ENCODE data around the gene PI16.

PI16 gene, protein sequence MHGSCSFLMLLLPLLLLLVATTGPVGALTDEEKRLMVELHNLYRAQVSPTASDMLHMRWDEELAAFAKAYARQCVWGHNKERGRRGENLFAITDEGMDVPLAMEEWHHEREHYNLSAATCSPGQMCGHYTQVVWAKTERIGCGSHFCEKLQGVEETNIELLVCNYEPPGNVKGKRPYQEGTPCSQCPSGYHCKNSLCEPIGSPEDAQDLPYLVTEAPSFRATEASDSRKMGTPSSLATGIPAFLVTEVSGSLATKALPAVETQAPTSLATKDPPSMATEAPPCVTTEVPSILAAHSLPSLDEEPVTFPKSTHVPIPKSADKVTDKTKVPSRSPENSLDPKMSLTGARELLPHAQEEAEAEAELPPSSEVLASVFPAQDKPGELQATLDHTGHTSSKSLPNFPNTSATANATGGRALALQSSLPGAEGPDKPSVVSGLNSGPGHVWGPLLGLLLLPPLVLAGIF

DNA sequence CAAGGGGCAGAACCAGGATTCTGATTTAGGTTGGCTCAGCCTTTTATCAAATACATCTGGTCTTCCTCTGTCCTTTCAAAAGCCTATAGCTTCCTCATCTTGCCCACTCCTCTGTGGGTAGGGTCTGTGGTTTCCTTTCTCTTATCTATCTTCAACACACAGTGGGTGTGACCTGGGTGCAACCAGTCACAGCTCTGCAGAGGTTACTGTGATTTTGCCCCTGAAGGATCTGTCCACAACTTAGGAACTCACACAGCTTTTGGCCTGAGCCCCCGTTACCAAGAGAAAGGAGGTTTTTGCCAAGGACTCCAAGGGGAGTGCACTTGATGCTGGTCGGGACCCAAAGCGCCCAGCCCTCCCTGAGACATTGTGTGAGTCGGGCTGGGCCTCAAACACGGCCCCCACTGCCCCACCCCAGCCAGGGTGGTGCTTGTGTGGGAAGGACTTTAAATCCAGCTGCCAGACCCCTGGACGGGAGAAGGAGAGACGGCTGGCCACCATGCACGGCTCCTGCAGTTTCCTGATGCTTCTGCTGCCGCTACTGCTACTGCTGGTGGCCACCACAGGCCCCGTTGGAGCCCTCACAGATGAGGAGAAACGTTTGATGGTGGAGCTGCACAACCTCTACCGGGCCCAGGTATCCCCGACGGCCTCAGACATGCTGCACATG, at the start of gene PI16:
Gene PI16 (plus strand): TSS at position 477 of the 670 bp plus-strand sequence. CDS start 23 bp downstream, at position 500.
- no peak for DNase-seq

DNA sequence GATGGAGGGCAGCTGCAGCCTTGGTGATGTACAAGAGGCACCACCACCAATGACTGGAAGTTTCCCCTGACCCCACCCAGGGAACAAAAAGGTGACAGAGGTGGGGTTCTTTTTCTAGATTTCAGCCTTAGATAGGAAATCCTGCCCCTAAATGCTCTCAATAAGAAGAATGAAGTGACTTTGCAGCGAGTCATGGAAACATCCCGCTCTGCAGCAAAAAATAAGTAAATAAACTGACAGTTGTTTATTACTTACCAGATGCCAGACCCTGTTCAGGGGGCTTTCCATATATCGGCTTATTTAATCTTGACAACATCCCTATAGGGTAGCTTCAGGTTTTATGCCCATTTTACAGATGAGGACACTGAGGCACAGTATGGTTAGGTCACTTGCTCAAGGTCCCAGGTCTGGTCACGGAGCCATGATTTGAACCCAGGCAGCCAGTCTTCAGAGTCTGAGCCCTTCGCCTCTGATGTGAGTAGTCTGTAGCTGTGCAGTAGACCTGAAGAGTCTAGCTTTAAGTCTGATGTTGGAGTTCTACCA, 49.6 kb upstream of the PI16 start:
- DNase-seq, result no peak

DNA sequence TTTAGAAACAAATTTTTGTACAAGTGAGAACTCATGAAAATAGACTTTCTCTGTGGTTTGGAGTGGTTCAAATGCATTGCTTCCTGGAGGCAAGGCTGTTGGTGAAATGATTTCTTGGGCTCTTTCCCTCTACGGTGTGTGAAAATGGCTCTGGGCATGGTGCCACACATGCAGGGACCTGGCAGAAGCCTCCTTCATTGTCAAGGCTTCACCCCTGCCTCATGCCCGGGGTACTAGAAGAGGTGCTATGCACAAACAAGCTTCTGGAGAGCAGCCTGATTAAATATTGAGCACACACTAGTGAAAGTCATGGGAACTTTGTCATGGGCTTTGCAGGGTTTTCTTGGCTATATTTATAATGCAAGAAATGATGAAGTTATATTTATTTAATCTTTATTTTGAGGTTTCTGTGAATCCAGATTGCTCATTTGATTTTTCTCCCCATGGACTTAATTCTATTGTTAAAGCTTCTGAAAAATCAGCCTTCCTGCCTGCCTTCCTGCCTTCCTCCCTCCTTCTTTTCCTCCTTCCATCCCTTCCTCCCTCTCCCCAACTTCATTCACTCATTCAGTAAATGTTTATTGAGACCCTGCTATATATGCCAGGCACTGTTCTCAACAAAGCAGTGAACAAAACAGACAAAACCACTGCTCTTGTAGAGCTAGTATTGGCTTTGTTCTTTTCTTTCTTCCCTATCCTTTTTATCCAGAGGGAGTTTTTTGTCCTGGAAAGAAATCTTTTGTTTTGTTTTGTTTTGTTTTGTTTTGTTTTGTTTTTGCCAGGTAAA, 47.8 kb upstream of the PI16 start:
- no peak for DNase-seq

DNA sequence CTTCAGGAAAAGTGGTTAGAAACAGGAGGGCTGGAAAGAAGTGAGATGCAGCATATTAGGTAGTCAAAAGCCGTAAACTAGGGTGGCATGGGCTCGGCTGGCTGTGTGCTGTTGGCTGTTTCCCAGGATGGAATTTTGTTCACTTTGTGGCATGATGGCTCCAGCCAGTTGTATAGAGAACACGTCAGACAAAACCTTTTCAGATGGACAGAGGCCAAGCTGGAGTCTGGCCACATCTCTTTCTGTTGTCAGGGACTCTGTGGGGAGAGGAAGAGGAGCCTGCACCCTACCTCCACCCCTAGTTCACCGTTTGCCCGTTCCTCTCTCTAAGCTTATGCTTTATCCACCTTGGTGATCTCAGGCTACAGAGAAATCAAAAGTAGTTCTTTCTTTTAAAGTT, 46.8 kb upstream of the PI16 start:
- no peak for DNase-seq

DNA sequence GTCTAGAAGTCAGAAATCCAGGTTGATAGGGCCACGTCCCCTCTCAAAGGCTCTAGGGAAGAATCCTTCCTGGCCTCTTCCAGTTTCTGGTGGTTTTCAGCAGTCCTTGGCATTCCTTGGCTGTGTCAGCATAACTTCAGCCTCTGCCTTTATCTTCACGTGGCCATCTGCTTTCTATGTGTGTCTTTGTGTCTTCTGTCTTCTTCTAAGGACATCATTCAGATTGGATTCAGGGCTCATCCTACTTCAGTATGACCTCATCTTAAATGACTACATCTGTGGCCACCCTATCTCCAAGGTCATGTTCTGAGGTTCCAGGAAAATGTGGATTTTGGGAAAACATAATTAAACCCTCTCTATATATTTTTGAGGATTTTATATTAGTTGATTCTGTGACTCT, 45.8 kb upstream of the PI16 start:
- DNase-seq, result no peak

DNA sequence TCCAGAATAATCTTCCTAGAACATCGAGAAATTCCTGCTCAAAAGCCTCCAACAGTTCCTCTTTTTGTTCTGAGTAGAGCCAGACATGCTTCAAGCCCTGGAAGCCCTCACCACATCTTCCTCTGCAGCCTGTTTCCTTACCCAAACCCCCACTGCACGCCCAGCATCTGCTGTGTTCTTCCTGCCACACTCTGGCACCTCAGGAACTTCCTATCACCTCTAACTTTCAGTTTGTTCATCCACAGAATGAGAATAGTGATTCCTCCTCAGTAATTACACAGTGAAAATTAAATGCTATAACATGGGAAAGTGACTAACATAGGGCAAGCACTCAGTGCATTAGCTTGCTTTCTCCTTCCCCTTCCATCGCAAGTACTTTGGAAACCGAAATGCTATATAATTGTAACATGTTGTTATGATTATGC, 42.5 kb upstream of the PI16 start:
- peak; percentile 46 for DNase-seq

DNA sequence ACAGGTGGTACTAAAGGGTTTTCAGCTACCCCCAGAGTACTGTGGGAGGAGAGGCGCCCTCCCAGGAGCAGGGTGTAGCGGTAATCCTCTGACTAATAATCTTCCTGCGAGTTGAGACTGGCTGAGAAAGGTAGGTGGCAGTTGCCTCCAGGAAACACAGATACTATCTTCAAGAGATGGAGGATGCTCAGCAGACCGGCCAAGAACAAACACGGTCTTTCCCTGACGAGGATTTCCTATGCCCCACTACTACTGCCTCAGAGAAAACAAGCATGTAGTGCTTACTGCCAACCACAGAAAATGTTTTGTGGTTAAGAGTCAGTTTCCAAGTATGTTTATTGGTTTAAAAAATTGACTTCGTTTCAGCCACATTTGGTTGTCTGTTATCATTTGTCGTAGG, 42.0 kb upstream of the PI16 start:
- peak; percentile 73 for DNase-seq

DNA sequence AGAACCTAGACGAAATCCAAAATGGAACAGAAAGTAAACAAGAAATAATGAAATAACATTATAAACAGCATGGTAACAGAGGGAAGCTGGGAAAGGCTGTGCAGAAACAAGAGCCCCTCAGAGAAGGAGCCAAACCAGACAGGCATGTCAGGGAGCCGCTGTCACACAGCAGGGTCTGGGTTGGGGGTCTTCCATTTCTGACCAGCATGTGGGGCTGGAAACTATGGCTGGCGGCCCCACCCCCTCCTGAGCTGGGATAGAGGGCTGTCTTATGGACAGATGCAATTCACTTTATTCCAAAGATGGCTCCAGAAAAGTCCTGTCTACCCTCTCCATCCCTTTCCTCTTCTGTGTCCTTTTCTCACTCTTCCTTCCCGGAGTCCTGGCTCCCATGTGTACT, 41.5 kb upstream of the PI16 start:
- no peak for DNase-seq

DNA sequence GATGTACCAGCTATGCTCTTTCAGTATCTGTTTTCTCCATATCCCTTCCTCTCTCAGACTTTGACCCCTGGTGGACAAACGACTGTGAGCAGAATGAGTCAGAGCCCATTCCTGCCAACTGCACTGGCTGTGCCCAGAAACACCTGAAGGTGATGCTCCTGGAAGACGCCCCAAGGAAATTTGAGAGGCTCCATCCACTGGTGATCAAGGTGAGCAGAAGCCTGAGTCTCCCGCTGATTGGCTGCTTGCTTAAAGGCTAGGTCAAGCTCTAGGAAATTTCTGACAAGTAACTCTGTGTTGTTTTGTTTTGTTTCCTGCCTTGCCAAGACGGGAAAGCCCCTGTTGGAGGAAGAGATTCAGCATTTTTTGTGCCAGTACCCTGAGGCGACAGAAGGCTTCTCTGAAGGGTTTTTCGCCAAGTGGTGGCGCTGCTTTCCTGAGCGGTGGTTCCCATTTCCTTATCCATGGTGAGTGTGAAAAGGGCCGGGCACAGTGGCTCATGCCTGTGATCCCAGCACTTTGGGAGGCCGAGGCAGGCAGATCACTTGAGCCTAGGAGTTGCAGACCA, 40.2 kb upstream of the PI16 start:
- no peak for DNase-seq

DNA sequence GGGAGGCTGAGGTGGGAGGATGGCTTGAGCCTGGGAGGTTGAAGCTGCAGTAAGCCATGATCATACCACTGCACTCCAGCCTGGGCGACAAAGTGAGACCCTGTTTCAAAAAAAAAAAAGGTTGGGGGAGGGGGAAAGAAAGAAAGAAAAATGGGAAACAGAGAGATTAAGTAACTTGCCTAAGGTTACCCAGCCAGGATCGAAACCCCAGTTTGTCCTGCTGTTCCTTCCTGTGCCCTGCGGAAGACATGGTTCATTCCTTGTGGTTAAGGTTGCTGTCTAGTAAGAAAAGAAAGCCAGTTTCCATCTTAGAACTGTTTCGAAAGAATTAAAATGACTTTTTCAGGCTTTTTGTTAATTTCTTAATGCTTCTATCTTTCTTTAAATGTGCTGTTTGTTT, 38.9 kb upstream of the PI16 start:
- no peak for DNase-seq

DNA sequence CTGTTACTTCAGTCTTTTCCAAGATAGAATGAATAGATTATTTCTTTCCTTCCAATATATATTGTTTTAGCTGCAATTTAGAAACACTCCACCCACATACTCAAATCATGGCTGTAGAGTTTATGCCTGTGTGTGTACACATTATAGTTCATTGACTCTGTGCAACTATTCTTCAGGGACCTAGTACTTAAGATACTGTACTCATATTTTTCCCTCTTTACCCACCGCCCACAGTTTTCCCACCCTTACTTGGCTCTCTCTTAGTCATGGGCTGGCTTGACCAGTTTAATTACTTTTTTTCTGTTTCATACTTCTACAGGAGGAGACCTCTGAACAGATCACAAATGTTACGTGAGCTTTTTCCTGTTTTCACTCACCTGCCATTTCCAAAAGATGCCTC, 38.4 kb upstream of the PI16 start:
- DNase-seq, result no peak

DNA sequence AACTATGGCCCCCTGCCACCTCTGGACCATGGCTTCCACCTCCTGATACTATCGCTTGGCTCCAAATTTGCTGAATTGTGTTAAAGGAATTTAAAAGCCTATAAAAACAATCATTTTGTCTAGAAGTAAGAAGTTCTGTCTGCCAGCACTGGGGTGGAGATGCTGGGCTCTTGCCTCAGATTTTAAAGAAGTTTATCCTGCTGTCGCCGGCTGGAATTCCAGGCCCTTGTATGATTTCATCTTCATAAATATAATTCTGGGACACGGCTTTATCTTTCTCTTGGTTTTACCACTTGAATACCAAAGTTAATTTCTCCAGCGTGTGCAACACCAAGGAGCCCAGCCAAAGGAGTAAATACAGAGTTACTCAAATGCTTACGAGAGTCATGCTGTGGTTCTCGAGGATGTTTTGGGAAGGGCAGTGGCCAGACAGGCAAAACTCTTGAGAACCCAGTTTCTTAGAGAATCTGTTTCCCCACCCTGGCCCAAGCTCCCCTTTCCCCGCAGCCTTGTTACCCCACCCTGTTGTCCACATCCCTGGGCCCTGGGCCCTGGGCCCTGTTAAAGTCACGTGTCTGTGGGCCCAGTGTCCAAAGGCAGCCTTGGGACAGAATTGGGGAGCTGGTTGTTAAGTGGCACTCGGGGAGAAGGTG, 36.9 kb upstream of the PI16 start:
- DNase-seq, result no peak

DNA sequence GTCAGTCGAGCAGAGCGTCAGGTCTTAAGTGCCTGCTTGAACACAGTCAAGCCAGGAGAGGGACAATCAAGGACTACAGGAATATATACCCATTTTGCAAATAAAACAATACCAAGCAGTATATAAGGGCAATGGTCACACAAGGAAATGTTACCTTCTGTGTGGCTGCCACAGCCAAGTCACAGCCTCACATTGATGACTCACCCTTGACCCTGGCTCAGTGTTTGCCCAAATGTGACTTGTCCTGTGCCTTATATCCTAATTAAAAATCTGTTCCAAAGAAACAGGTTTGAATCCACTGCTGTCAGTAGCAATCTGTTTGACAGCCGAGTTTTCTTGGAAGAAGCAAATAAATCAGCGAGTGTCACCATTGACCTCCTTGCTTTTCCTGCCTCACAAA, 34.5 kb upstream of the PI16 start:
- DNase-seq, result no peak

DNA sequence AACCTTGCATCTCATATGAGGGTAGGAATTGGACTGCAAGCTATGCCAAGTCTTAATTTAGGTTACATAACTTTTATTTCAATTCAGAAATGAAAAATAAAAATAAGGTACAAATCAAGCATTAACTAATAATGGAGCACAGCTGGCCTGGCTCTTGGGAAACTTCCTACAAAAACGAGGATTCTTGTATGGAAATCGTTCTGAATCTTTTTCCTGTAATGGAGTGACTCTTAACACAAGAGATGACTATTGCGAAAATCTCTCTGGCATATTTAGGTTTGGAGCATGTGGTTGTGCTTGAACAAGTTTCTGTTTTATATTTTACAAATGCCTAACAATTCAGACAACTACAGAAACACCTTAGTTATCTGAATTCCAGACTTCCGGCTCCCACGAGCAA, 34.0 kb upstream of the PI16 start:
- no peak for DNase-seq

DNA sequence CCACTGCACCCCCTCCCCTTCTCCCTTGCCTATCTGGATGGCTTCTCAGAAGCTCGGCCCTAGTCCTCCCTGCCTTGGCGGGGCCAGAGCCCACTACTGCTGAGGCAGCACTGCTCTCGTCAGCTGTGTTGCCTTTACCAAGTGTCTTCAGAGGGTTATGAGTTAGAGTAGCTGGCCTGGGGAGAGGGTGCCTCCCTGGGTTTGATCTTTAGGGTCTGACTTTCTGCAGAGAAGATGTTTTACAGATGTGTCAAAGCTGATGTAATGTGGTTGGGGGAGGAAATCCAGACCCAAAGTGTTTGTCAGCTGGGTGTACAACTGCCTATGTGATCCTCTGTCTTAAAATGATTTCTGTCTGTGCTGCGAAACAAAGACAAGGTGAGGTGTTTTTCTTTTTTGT, 30.4 kb upstream of the PI16 start:
- DNase-seq, result no peak

DNA sequence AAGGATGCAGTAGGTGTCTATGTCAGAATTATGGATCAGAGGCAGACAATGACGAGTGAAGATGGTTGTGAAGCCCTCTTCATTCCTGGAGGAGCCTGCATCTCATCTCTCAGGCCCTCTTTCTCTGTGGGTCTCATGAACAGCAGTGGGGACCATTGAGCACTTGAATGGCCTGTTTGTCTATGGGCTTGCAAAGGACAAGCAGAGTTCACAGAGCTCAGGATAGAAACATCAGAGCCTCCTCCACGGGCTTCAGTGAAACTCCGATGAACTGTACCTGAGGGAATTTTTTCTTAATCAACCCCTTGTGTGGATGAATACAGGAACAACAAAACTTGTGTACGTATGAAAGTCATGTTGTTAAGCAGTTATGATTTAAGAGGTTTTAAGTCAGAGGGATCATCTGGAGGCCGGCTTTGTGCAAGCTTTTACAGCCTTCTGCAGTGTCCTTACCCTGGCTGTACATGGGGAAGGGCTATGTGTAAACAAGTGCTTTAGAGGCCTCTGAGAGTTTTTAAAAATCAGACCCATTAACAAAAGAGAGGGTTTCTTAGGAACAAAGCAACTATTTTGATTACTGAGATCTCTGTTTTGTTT, 29.7 kb upstream of the PI16 start:
- no peak for DNase-seq

DNA sequence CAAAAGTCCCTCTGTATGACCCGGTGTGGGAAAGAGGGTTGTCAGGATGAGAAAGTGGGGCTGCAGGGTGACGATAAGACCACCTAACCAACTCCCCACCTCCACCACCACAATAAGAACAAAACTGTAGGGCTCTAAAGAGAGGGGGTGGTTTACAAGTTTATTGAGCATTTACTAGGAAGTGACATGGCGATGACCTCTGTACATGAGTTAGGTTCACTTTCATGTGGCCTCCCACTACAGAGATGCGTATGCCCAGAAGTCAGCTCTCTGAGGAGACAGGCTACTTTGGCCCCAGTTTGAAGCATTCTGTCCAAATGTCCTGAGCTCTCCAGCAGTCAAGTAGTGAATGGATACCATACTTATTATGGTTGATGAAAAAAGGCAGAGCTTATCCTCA, 28.7 kb upstream of the PI16 start:
- no peak for DNase-seq

DNA sequence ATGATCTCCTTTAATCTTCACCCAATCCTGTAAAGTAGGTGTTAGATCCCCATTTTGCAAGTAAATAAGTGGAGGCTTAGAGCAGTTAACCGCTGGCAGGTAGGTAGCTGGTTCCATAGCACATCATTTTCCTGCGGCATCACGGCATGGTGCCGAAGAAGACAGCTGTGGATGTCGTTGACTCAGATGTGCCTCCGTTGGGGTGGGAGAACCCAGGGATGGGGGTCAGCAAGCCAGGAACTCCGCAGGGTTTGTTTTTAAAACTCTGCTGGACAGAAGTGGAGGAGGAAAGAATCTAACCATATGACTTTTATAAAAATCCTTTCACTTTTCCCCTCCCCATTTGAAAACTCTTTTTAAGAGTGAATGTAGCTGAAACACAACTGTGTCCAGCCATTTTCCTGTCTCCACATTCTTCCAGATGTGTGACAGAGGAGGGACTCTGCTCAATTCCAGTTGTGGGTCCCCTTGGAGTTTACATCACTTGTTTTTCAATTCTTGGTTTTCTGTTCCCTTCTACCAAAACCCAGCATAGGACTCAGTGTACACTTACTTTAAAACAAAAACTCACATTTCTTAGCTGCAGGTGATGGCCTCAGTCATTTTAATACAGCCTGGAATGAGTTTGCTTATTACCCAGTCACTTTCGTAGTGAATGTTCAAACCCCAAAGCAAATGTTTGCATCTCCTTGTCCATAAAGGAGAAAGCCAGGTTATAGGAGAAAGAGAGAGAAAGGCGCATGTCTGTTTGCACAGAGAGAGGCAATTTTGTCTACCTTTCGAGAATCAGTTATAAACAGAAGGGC, 27.6 kb upstream of the PI16 start:
- DNase-seq, result no peak

DNA sequence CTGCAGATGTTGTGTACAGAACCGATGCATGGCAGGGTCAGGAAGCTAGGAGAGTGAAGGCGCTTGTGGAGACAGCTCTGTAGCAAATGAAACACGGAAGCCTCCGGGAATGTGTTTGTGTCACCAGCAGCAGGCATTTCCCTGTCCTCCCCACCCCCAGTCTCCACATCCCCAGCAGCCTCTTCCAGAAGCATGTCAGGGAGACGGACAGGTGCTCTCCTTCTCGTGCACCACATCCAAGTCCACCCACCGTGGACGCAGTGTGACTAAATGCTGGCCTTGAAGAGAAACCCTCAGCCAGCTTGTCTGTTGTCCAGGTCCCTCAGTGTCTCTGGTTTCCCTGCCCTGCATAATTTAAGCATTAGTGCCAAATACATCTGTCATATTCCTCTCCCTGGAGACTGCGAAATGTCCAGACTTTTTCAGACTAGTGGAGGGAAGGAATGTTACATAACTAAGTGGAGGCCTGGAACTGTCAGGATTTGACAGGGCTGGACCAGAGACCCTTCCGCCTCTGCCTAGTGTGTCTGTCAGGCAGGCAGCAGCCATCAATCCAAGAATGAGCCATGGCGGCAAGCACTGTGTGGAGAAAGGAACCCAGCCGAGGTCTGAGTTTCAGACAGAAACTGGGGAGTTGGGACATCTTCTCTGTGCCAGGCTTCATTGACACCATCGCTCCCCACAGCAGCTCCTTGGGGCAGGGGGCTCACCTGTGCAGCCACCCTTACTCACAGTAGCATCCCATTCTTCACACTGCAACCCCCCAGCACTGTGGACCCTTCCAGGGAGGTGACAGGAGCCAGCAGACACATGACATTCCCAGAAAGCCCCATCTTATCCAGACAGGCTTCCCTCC, 26.6 kb upstream of the PI16 start:
- DNase-seq, result no peak

DNA sequence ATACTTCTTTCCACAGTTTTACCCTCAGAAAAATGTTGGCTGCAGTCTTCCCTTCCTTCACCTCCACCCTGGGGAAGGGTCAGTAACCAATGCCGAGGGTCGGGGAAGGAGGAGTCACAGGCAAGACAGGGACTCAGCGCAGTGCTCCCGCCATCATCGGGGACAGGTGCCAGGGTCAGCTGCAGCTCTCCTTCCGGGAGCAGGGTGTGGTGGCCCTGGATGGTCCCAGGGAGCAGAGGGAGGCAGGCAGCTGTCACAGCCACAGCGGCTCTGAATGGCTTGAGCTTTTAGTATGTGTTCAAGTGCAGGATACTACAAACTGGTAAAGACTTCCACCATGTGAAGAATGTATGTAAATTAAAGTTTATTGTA, 26.0 kb upstream of the PI16 start:
- no peak for DNase-seq

Measured in stimulated activated CD4-positive, alpha-beta T cell treated with anti-CD3 and anti-CD28 coated beads, Interleukin-1b, Interleukin-23, amount 100 ng/mL, for 48 hours (primary cell).